Dendritic cell treated with granulocyte-macrophage colony-stimulating factor and Interleukin-4, amounts not matched to agents 40 ng/mL and 50 ng/mL, for 4 days (primary cell): ENCODE results near the gene SLFN5.

Experiments
- H3K27ac Mint-ChIP-seq: one replicate; pipeline ENCODE4 v1.8.0; 2022; ENCODE audit warnings: mild to moderate bottlenecking, mixed read lengths
- H3K27me3 Mint-ChIP-seq: one replicate; pipeline ENCODE4 v1.8.0; 2022; ENCODE audit warnings: mild to moderate bottlenecking, mixed read lengths
- H3K36me3 Mint-ChIP-seq: one replicate; pipeline ENCODE4 v1.8.0; 2022; ENCODE audit warnings: low read depth, mixed read lengths
- H3K4me1 Mint-ChIP-seq: one replicate; pipeline ENCODE4 v1.8.0; 2022; ENCODE audit warnings: low read depth, mixed read lengths
- H3K4me3 Mint-ChIP-seq: one replicate; pipeline ENCODE4 v1.8.0; 2022; ENCODE audit warnings: mild to moderate bottlenecking, moderate library complexity, mixed read lengths
- H3K9me3 Mint-ChIP-seq: one replicate; pipeline ENCODE4 v1.8.0; 2022; ENCODE audit warnings: mixed read lengths
- intact Hi-C: fragments of 100-400 bp; cut with micrococcal nuclease; formaldehyde crosslinking; loops from one replicate; pipeline ENCODE4 v1.15.0; 2022

Gene SLFN5

GRCh38 chr17:35313875-35314409 is 71.1 kb downstream of the SLFN5 start:
- Mint-ChIP-seq H3K36me3 (no peaks in the 10 kb centered on the region), H3K4me3 (peak overlapping the region; percentile 74), H3K9me3 (peaks cover 9% of the 10 kb centered on the region), H3K27me3 (peaks cover 17% of the 10 kb centered on the region), H3K27ac (peak overlapping the region; percentile 68), H3K4me1 (peaks cover 37% of the 10 kb centered on the region)
- intact Hi-C loops: loop anchor here (1.0 to 10.0 kb wide), 4 partner anchors 91 to 431 kb away; no protein-coding TSS in a partner anchor

- H3K27ac Mint-ChIP-seq: peak overlapping the region; percentile 68
- H3K36me3 Mint-ChIP-seq: no peaks in the 10 kb centered on the region
- intact Hi-C loops: loop anchor here (5.0 to 10.0 kb wide), 3 partner anchors 90 to 430 kb away; no protein-coding TSS in a partner anchor
- H3K27me3 Mint-ChIP-seq: peaks cover 14% of the 10 kb centered on the region
- H3K4me1 Mint-ChIP-seq: peaks cover 42% of the 10 kb centered on the region
- H3K4me3 Mint-ChIP-seq: no peak overlapping the region
- peaks cover 2% of the 10 kb centered on the region for H3K9me3 Mint-ChIP-seq
Measured at GRCh38 chr17:35314415-35315216, 71.7 kb downstream of the SLFN5 start.

GRCh38 chr17:35315283-35315682 is 72.4 kb downstream of the SLFN5 start:
- H3K4me3 Mint-ChIP-seq: no peak overlapping the region
- H3K4me1 Mint-ChIP-seq: peaks cover 43% of the 10 kb centered on the region
- H3K27ac Mint-ChIP-seq: peak overlapping the region; percentile 19
- intact Hi-C loops: loop anchor here (10.0 kb wide), 2 partner anchors 90 to 430 kb away; no protein-coding TSS in a partner anchor
- no peaks in the 10 kb centered on the region for H3K36me3 Mint-ChIP-seq
- H3K9me3 Mint-ChIP-seq: no peaks in the 10 kb centered on the region
- H3K27me3 Mint-ChIP-seq: peaks cover 14% of the 10 kb centered on the region

- H3K36me3 Mint-ChIP-seq: no peaks in the 10 kb centered on the region
- intact Hi-C loops: loop anchor here (10.0 kb wide), 2 partner anchors 89 to 429 kb away; no protein-coding TSS in a partner anchor
- peaks cover 14% of the 10 kb centered on the region for H3K27me3 Mint-ChIP-seq
- no peaks in the 10 kb centered on the region for H3K9me3 Mint-ChIP-seq
- peaks cover 43% of the 10 kb centered on the region for H3K4me1 Mint-ChIP-seq
- H3K4me3 Mint-ChIP-seq: no peak overlapping the region
- H3K27ac Mint-ChIP-seq: no peak overlapping the region
Measured at GRCh38 chr17:35315971-35316370, 73.1 kb downstream of the SLFN5 start.

- Mint-ChIP-seq H3K27ac (no peak overlapping the region), H3K4me3 (no peak overlapping the region), H3K36me3 (no peaks in the 10 kb centered on the region), H3K9me3 (peaks cover 12% of the 10 kb centered on the region), H3K27me3 (peaks cover 4% of the 10 kb centered on the region), H3K4me1 (peaks cover 5% of the 10 kb centered on the region)
- intact Hi-C loops: no loop called here
Measured at GRCh38 chr17:35322749-35323148, 79.9 kb downstream of the SLFN5 start.
